GM19468 (cell line): ENCODE measurements around the gene EFNB1.
A peak's percentile ranks its signal among the peaks of the same experiment; 100 is the strongest.
"Not testable (repeated sequence)": the region's sequence is repeated elsewhere in the genome, so short reads cannot be mapped to it uniquely, and the experiment has no call there.

ENCODE experiments used
- ATAC-seq: cut with Tn5 transposase; IDR thresholded peaks from one replicate; pipeline ENCODE4 v1.9.1; 2021; ENCODE audit warnings: mild to moderate bottlenecking, moderate library complexity, moderate number of reproducible peaks; ENCODE audit not compliant: unreplicated experiment; ENCODE audit errors: extremely low read depth

The EFNB1 gene

DNA sequence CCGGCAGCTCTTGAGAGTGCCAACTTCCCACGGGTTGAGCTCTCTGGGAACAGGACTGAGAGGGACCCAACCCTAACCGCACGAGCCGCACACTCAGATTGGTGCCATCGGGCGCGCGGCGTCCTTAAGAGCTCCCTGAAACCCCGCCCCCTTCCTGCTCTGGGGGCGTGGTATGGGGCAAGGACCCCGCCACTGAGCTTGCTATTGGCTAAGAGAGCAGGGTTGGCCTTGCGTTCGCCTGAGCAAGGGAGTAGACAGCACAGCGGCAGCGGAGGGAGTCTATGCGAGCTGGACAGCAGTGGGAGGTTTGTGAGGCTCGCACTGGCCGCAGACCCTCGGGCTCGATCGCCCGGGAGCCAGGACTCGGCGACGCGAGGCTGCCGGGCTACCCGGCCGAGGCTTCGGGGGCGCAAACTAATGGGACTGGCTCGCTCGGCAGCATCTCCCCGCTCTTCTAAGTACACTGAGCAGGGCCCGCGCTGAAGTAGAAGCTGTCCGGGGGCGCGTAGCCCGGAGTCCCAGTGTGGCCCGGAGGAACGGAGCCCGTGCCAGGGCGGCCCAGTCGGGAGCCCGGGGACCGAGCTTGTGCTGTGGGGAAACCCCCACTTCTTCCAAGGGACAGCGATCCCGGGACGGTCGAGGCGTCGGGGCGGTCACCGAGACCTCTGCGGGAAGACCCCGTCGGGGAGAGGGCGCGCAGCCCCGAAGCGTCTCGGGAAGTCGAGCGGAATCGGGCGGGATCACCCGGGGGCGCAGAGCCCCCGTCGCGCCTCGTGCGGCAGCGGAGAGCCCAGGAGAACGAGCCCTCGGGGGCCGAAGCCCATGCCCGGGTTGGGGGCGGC is at the start of gene EFNB1:
EFNB1 (plus strand) TSS at position 282 of the 842 bp plus-strand sequence. CDS start 756 bp downstream, outside the sequence.
- peak; percentile 89 for ATAC-seq

DNA sequence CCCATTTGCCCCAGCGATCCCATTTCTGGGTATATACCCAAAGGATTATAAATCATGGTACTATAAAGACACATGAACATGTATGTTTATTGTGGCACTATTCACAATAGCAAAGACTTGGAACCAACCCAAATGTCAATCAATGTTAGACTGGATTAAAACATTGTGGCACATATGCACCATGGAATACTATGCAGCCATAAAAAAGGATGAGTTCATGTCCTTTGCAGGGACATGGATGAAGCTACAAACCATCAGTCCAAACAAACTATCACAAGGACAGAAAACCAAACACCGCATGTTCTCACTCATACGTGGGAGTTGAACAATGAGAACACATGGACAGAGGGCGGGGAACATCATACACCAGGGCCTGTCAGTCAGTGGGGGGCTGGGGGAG is 47.5 kb upstream of the EFNB1 start:
- ATAC-seq, result not testable (repeated sequence)

- ATAC-seq, result no peak
Observed at GRCh38 chrX:68784816-68785215, 44.0 kb upstream of the EFNB1 start.

GRCh38 chrX:68786581-68786980 is 42.2 kb upstream of the EFNB1 start:
- ATAC-seq, result not testable (repeated sequence)

DNA sequence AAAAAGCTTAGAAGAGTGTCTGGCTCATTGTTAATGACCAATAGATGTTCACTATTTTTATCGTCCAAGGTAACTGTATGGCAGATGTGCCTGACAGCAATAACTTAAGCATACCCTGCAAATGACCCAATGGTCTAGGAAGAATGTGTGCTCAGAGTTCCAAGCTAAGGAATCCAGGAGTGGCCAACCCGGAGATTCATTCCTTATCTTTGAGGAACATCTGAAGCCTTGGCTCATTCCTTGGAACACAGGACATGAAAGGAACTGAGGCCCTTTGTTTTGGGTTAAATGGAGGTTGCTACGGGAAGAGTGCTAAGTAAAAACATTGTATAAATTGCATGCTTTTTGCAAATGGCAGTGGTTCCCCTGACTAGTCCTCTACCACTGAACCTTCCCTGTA is 38.9 kb upstream of the EFNB1 start:
- ATAC-seq, result no peak

DNA sequence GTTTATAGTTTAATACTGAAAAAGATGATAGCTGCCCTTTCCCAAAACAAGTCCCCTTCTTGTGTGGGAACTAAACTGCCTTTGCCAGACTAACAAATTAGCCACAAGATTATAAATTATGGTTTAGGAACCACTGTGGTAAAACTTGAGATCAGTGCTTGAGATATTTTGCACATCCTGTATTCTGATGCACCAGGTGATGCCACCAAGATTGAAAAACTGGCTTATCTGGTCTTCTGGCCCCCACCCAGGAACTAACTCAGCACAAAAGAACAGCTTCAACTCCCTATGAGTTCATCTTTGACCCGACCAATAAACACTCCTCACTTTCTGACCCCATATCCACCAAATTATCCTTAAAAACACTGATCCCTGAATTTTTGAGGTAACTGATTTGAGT is 36.7 kb upstream of the EFNB1 start:
- no peak for ATAC-seq

- ATAC-seq, result no peak
Observed at GRCh38 chrX:68794461-68794860, 34.4 kb upstream of the EFNB1 start.

- ATAC-seq, result no peak
Observed at GRCh38 chrX:68795741-68796140, 33.1 kb upstream of the EFNB1 start.

DNA sequence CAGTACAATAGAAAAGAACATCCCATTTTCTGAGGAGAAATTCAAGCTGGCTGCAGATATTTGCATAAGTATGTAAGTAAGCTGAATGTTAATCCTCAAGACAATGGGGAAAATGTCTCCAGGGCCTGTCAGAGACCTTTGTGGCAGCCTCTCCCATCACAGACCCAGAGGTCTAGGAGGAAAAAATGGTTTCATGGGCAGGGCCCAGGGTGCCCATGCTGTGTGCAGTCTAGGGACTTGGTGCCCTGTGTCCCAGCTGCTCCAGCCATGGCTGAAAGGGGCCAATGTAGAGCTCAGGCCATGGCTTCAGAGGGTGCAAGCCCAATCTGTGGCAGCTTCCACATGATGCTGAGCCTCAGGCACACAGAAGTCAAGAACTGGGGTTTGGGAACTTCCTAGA is 30.4 kb upstream of the EFNB1 start:
- ATAC-seq, result not testable (repeated sequence)

DNA sequence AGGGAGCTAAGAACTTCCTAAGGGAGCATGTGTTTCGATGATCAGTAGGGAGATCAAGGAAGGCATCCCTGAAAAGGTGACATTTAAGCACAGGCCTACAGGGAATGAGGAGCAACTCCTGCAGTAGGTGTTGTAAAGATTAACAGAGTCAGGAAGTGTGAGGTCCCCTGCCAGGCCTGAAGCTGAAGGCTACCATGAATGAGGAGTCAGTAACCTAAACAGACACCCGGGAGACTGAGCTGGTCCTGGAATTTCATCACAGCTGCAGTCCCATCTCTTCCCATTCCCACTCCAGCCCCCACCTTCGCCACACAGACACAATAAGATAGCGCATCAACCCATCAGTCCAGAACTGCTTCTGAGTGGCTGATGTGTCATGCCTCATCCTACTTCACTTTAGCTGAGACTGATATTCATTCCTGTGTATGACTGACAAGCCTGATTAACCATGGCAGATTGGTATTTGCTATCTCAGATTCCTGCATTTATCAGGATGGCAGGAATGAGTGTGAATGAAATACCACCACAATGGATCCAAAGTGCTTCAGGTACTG is 27.0 kb upstream of the EFNB1 start:
- ATAC-seq, result no peak

GRCh38 chrX:68807818-68808217 is 21.0 kb upstream of the EFNB1 start:
- ATAC-seq, result no peak

DNA sequence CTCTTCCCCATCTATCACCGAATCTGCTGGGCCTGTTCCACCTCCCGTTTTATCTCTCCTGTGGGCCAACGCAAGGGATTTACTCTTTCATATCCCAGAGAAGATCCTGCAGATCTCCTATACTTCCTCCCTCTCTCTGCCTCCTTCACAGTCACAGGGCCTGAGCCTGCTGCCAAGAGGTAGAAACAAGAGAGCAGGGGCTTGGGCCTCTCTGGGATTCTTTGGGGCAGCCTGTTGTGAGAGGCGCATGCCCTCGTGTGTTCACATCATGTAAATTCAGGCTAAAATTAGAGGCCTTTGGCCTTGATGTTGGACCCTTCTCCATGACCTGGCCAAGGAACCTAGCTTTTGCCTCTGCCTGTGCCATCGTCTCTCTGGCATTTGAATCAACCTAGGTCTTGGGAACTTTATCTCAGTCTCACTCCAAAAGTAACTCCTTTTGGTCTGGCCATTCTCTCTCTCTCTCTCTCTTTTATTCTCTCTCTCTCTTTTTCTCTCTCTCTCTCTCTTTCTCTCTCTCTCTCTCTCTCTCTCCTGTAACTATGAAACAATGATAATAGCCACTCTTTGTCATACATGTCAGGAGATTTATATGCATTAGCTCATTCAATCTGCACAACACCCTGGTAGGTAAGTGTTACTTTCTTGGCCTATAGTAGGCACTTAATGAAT is 20.0 kb upstream of the EFNB1 start:
- ATAC-seq, result no peak

- no peak for ATAC-seq
Observed at GRCh38 chrX:68820476-68821110, 8.2 kb upstream of the EFNB1 start.

GRCh38 chrX:68821616-68822015 is 7.2 kb upstream of the EFNB1 start:
- no peak for ATAC-seq

GRCh38 chrX:68822641-68823410 is 6.0 kb upstream of the EFNB1 start:
- ATAC-seq, result no peak

DNA sequence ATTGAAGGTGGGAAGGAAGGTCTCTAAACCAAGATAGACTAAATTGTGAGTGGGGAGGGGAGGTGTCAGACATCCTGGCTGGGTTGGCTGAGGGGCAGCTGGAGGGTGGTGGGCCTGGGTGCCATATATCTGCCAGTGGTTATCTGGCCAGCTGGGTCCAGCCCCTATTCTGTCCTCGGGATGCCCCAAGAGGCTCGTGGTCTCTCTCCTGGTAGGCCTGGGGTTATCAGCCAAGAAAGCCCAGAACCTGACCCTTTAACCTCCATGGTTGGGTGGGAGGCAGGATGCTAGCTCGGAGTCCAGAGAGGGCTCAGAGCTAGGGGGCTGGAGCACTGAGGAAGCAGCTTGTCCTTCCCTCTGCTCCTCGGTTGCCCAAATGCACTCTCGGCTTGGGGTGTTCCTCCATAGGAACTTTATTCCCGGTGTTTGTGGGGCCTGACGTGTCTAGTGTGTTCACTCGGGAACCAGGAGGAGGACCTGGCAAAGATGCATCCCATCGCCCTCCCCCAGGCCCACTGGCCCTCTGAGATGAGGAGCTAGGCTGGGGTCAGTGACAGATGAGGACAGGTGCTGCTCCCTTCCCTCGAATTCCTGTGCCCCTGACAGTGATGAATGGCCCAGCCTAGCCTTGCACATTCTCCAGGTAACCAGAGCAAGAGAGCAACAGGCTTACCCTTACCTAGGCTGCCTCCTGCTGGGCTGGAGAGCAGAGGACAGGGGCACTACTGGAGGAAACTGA is 5.2 kb upstream of the EFNB1 start:
- no peak for ATAC-seq

GRCh38 chrX:68824152-68824433 is 4.7 kb upstream of the EFNB1 start:
- ATAC-seq, result no peak

DNA sequence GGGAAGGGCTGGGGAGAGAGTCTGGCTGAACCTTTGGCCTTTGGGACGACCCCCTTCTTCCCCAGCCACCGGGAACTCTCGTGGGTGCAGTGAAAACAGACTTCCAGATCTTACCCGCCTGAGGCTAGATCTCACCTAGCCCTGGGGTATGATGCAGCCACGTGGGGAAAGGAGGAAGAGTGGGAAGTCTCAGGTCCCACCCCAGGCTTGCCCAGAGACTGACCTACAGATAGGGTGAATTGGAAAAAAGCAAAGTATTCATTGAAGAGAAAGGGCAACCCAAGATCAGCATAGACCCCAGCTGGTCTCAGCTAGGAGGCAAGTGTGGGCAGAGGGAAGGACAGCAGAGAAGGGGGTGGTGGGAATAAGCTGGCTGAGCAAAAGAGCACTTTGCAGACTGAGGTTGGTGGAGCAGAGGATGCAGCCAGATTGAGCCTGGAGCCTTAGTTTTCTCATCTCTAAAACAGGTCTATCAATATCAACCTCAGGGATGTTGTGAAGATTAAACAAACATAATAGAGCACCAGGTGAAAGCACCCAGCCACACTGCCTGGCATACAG is 4.2 kb upstream of the EFNB1 start:
- ATAC-seq, result no peak
